Endothelial cell of umbilical vein (primary cell): Measurements from ENCODE around the gene CNTD1.

Experiments used
- CTCF ChIP-seq, 2 donors: IDR thresholded peaks; 1 replicate in 1 of 2; 2 replicates in 1 of 2; pipeline ENCODE4 v1.5.1; 2011; ENCODE audit warnings: low read length in 2 of 2, mild to moderate bottlenecking in 2 of 2, moderate library complexity in 2 of 2, control low read depth in 1 of 2, inconsistent platforms in 1 of 2, low read depth in 1 of 2; ENCODE audit not compliant: insufficient read depth in 1 of 2; ENCODE audit errors: extremely low read depth in 1 of 2
- MAX ChIP-seq: IDR thresholded peaks from 2 replicates; pipeline ENCODE4 v1.6.1; 2011; ENCODE audit not compliant: insufficient read depth, insufficient read length
- POLR2A ChIP-seq: IDR thresholded peaks from 2 replicates; pipeline ENCODE4 v1.6.1; 2012; ENCODE audit warnings: low read depth, mild to moderate bottlenecking, control low read depth, low read length

- TF ChIP-seq POLR2A: no peak
- no peak for TF ChIP-seq MAX
- no peak for TF ChIP-seq CTCF (IDR thresholded peaks at IDR 0.05; ENCODE audit: extremely low read depth in 1 of 2, insufficient read depth in 1 of 2, low read depth in 1 of 2, low read length in 2 of 2)
These were observed 52.3 kb downstream of the CNTD1 start, which contains the start of gene AOC3 for GRCh38 chr17:42850954-42851353.
